ENCODE data around the gene KCNQ1. TPM values are rescaled to one million over a fixed set of nuclear protein-coding genes. Genes with fewer than 3 reads are reported as not detected.
A peak's percentile ranks its signal among the peaks of the same experiment; 100 is the strongest.

KCNQ1 gene
- total and polyA plus RNA-seq, 9 of the 15 experiments (the other 6 are each of a cell fraction or from before 2014, with no cell fraction given) = 0.44 TPM; not detected in 8

GRCh38 chr11:2867722-2868505 is 423.1 kb downstream of the KCNQ1 start (continued):
- TF ChIP-seq GMEB1 (CRISPR knock-in tag; IDR thresholded peaks at IDR 0.05) (no peak), L3MBTL2 (IDR thresholded peaks at IDR 0.05) (peak; percentile 45), GTF2F1 (IDR thresholded peaks at IDR 0.05; ENCODE audit: low read depth, low read length) (no peak), ZBTB43 (CRISPR knock-in tag; IDR thresholded peaks at IDR 0.05) (no peak), PCBP1 (IDR thresholded peaks at IDR 0.05; ENCODE audit: low read depth, low read length, poor library complexity, severe bottlenecking) (no peak), SREBF2 (CRISPR knock-in tag; IDR thresholded peaks at IDR 0.05) (no peak), KAT2B (IDR thresholded peaks at IDR 0.05; ENCODE audit: low read depth, low read length) (no peak), HDGF (IDR thresholded peaks at IDR 0.05) (no peak), EP400 (IDR thresholded peaks at IDR 0.05) (0 out of 2 replicates have a peak, but pooled peaks have one; percentile 35), HDAC1 (IDR thresholded peaks at IDR 0.05) (peak in 1 of 2 experiments; percentile 50; a peak in 1 of 4 replicates), DLX4 (CRISPR knock-in tag; IDR thresholded peaks at IDR 0.05) (no peak), ZBTB8A (IDR thresholded peaks at IDR 0.05; ENCODE audit: partially characterized antibody) (no peak), NUFIP1 (IDR thresholded peaks at IDR 0.05; ENCODE audit: partially characterized antibody) (no peak), FIP1L1 (IDR thresholded peaks at IDR 0.05; ENCODE audit: low read depth, low read length, poor library complexity, severe bottlenecking) (no peak), ZNF592 (IDR thresholded peaks at IDR 0.05) (peak; percentile 57), GTF2E2 (tag; IDR thresholded peaks at IDR 0.05) (0 out of 2 replicates have a peak, but pooled peaks have one; percentile 34), SETDB1 (IDR thresholded peaks at IDR 0.05; ENCODE audit: low read length) (no peak), LARP7 (IDR thresholded peaks at IDR 0.05) (no peak), HDAC3 (IDR thresholded peaks at IDR 0.05; ENCODE audit: borderline replicate concordance, partially characterized antibody) (peak; percentile 64), PHB (CRISPR knock-in tag; IDR thresholded peaks at IDR 0.05) (no peak), PML (IDR thresholded peaks at IDR 0.05; ENCODE audit: low read length) (0 out of 2 replicates have a peak, but pooled peaks have one; percentile 17), CBFB (CRISPR knock-in tag; IDR thresholded peaks at IDR 0.05) (no peak)
